C1 segment of cervical spinal cord (tissue), 14 donors: ENCODE results near the gene HOXB3.

Experiments
- DNase-seq, 14 donors: peaks; one replicate each; lab custom pipeline; 2025; lab: John Stamatoyannopoulos, UW

Gene HOXB3

DNA sequence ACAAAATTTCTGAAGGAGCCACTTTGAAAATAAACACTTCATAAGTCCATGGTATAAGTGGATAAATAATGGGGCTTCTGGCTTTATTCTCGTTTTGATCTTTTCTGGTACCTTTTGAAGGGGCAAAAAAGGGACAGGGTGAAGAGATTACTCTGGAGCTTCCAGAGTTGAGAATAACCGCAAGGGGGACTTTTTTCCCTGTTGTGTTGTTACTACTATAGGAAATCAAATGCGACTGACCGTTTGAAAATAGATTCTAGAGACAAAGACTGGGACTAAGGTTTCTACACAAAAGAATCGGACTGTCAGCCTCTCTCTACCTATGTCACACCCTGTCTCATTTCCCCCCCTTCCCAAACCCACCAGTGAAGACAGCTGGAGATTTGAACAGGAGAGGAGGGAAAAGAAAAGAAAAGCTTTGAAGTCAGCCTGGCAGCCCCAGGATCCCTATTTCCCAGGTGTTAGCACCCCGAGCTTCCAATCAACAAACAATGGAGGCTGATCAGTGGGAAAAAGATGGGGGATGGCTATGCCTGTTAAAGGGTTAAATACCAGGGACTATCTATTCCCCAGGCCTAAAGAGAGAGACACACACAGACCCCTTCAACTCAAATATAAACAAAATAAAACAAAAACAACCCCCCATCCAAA, 20.2 kb downstream of the HOXB3 start:
- DNase-seq, result no peak

DNA sequence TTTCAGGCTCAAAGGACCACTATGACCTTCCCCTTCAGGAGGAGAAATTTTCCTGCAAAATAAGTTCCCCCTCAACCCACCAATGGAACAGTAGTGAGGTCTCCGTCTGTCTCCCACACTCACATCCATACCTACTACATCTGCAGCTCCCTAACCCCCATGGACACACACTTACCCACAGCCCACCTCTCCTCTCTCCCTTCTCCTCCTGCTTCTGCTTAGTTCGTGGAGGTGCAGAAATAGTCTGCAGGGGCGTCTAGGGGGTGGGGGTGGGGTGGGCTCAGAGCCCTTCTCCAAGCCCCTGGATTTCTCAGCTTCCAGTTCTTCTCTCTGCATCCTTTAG, 20.8 kb downstream of the HOXB3 start:
- DNase-seq, result no peak

GRCh38 chr17:48568499-48569239, 21.4 kb downstream of the HOXB3 start:
- DNase-seq, result no peak

GRCh38 chr17:48567646-48568354, 22.2 kb downstream of the HOXB3 start:
- DNase-seq, result no peak

DNA sequence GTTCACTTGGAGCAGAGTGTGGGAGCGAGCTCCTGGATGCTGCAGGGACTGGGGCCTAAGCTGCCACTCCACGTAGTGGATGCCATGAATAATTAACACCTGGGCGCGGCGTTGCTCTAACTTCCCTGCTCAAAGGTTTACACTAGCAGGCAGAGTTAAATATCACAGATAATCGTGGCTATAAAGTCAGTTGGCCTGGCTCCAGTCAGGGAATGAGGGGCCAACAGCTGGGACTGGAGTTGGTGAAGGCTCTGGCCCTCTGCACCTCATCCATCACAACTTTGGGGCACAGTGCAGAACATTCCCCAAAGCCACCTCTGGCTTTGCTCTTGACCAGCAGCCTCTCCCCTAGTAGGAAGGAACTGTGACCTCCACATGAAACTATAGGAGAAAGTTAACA, 22.8 kb downstream of the HOXB3 start:
- no peak for DNase-seq

DNA sequence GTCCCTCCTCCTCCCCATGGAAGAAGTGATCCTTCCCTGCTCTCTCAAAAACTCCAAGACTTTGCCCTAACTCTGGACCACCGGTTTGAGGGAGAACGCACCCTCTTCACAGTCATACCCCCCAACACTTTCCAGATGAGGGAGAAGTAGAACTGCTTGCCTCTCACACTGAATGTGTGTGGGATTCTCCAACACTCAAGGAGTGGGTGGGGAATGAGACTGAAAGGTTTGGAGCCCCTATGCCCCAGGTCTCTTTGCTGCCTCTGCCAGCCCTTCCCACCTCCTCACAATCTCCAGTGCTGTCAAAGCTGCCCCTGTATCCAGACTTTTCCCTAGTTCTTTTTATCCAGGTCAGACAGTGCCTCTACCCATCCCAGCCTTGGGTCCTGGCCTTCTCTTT, 23.3 kb downstream of the HOXB3 start:
- DNase-seq, result no peak

DNA sequence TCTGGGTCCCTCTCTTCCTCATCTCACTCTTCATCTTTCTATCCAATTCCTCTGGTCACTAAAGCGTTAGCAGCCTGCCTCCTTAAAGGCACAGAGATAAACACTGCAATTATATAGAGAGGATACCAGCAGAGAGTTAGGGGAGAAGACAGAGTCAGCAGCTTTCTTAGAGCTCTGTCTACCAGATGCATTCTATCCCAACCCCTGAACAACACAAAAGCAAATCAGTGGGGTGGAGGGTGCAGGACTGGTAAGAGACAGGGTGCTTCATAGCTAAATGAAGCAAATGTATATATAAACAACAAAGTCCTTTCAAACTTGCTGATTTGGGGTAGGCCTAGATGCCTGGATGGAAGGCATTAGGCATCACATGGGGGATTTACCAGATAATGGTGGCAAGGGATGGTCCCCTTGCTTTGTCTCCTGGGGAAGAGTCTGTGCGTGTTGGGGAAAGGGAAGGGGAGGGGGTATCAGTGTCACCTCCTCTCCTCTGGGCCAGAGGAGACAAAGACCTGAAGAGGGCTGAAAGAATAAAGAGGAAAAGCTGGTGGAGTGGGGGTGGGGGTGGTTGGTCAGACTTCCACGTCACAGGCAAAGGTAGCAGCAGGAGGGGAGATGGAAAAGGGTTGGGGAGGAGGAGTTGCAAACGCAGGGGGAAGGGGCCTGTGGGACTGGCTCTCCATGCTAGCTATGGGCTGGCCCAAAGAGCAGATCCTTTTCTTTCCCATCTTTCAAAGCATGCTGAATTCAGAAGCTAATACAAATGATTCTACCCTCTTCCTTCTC, 23.9 kb downstream of the HOXB3 start:
- no peak for DNase-seq

DNA sequence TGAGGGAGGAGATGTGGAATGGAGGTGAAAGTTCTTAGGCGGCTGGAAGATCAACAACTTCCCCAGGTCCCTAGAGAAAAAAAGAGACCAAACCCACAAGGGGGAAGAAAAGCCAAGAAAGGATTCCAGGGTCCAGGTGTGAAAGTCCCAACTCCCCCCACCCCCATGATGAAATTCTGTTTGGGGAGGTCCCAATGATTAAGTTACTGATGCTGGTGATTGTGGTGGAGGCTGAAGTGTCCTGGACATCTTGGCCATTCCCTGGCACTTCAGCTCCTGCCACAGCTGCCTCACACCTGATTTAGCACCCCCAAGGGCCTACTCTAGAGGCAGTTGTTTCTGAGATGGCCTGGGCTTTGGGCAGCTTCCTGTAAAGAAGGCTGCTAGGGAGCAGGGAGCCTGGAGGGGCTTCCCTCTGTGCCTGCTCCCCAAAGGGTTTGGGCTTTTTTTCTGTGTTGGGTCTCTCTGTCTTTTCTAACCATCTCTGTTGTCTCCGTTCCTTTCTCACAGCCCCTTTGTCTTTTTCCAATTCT, 25.0 kb downstream of the HOXB3 start:
- DNase-seq, result no peak

GRCh38 chr17:48564188-48565021, 25.6 kb downstream of the HOXB3 start:
- DNase-seq, result peak in 3 of 14 donors; percentile 27 to 39 (median 32)

DNA sequence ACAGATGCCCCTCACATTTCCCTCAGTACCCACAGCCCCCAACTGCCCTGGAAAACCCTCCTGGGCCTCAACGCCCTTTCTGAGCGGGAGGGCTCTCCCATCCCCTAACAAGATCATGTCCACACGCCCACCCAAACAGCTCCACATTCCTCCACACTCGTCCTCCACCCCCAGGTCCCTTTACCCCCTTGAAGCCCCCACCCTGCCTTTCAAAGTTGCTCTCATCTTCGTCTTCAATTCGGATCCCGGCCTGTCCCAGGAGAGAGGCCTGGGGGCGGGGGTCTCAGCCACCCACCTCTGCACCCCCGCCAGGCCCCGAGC, 26.2 kb downstream of the HOXB3 start:
- no peak for DNase-seq

DNA sequence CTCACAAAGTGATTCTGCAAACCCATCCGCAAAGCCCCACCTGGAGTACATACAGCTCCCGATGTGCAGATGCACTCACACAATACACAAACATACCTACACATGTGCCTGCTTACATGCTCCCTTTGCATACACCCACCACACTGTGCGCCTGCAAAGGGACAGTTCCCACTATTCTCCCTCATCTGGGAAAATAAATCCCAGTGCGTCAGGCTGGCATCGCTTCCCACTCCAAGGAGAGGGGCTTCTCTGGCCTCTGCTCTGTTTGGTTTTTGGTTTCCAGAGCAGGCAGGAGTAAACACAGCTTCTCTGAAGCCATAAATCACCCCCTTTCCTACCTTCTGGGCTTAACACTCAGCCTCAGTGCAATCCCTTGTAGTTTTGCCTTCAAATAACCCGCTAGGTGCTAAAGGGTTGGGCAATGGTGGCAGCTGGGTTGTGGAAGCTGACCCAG, 26.6 kb downstream of the HOXB3 start:
- no peak for DNase-seq

GRCh38 chr17:48562934-48563333, 27.1 kb downstream of the HOXB3 start:
- DNase-seq, result no peak

DNA sequence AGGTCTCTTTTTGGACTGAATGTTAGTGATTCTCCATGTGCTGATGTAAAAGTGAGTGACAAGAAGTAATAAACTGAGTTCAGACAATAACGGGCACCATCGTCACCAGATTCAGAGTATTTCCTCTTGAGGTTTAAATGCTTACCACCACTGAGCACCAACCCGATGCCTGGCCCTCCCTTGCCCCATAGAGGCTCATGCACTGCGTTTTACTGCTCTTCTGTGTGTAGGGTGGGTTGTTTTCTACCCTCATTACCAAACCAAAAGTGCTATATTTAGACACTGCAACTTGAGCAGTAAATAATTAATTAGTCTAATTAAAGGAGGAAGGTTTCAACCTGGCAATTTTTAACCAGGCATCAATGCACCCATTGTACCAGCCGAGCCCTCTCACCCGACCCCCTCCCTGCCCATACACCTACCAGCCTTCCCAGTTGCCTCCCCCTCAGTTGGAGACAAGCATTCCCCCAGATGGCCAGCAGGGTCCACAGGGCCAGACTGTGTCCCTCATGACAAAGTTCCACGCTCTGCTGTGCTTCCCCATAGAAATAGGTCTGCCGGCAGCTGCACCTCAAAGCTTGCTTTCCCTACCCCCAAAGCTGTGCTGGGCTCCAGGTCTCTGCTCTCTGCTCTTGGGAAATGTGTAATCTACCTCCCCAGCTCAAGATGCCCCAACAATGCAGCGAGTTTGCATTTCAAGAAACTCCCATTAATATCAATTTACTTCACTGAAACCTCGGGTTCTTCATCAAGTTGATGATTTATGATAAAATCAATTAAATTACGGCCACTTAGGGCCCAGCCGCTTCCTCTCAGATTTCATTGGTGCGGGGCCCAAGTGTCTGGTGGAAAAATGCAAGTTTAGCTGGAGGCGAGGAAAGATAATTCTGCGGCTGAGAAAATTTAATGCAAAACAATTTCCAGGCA, 27.9 kb downstream of the HOXB3 start:
- no peak for DNase-seq

DNA sequence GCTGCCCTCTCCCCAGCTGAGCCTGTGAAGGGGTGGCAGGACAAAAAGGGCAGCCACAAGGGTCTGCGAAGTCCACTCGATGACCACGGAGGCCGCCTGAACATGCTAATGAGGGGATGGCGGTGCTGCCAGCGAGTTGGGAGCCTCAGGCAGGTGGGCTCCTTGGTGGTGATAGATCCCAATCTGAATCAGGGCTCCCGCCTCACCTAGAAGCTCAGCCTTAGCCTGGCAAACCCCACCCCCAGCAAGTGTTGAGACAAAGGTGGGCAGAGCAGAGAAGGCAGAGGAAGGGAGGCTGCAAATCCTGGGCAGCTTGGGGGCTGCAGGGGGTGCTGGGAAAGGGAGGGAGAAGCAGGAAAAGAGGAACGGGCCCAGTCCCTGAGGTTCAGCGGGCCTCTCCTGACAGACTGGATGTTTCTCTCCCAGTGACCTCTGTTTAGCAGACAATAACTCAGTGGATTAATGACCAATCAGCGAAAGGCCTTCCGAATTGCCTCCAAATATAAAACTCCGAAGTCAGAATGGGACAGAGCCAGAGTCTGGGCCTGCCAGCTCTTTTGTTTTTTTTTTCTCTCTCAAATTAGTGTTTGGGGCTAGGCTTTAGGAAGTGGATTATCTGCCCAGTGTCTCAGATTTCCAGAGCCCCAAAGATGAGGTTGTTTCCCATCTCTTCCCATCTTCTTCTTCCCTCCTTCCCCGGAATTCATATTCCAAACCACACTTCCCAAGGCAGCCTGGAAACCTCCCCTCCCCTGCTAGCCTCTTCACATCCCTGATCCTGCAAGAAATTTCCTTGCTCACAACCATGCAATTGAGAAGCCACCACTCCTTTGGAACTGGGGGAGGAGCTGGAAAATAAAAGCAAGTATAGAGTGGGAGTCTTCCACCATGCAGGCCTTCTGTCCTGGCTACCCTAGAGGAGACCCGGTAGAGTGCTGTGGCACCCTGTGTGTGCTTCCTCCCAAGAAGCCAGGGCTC, 29.9 kb downstream of the HOXB3 start:
- no peak for DNase-seq

DNA sequence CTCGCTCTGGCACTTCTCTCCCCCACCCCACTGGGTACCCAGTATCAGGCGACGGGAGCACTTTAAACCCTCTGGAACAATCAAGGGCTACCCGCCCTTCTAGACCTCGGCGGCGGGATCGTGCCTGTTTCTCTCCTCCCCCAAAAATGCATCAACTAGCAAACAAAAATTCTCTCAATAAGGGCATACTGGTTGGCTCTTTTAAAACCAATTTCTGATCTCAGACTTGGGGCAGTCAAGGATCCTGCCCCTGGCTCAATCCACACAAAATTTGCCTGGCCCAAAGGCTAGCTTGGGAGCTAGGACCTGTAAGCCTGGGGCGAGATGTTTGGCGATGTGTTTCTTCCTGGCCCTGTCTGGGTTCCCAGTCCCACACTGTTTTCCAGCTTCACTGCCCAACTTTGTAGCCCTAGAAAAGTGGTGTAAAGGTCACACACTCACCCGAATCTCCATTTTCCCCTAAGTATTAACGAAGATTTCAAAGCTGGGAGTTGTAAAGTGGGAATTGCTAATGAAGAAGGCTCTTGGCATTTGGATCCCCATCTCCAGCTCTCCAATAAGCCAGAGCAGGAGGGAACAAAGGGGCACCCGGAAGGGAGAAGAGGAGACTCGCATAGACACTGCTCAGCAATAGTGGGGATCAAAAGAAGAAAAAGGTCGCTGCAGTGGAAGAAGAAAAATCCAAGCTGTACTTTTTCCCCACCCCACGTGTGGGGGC, 30.8 kb downstream of the HOXB3 start:
- no peak for DNase-seq

- DNase-seq, result no peak
These were observed 31.3 kb downstream of the HOXB3 start for GRCh38 chr17:48558831-48559121.

GRCh38 chr17:48558057-48558830, 31.8 kb downstream of the HOXB3 start:
- no peak for DNase-seq
